Endothelial cell of umbilical vein (primary cell): ENCODE data around the gene HCFC1. TPM values are rescaled to one million over a fixed set of nuclear protein-coding genes. Genes with fewer than 3 reads are reported as not detected.

Source experiments
- BruUV-seq: library from RNA; stranded (reverse); fragments of 400-500 nt; replicated peaks from 2 replicates; lab custom pipeline; 2021; lab: Mats Ljungman, UMichigan
- CTCF ChIA-PET: fragments of 300-600, 350-600 bp; sonication (Branson Sonifier 250); formaldehyde crosslinking; loops from one replicate; lab custom pipeline; 2021; ENCODE audit warnings: antibody characterized with exemption, inconsistent platforms; lab: Charles Lee
- POLR2A ChIA-PET: fragments of 300-600, 350-600 bp; sonication (Branson Sonifier 250); formaldehyde crosslinking; loops from one replicate; lab custom pipeline; 2021; ENCODE audit warnings: antibody characterized with exemption, inconsistent platforms; lab: Charles Lee
- DNase-seq: peaks from one replicate; pipeline ENCODE4 v3.0.0-alpha.2; 2011; ENCODE audit warnings: low read depth, low spot score
- FAIRE-seq: peaks from 2 replicates; lab custom pipeline; 2011; peaks lifted over from hg19 to GRCh38; lab: Jason Lieb, UNC
- H2AFZ ChIP-seq: 2 replicates; pipeline ENCODE4 v1.6.0; 2012; ENCODE audit warnings: low read depth, low read length, control low read depth, inconsistent platforms
- H3K27ac ChIP-seq: 2 replicates; pipeline ENCODE4 v1.5.1; 2011; ENCODE audit warnings: low read depth, mild to moderate bottlenecking, control low read depth, low read length, moderate library complexity; ENCODE audit not compliant: insufficient read depth
- H3K27me3 ChIP-seq, 2 experiments: 2 replicates each; pipeline versions ENCODE4 v1.6.0 to v1.6.1; 2011; ENCODE audit warnings: low read length in 2 of 2, mixed read lengths in 1 of 2; ENCODE audit not compliant: control insufficient read depth in 2 of 2, insufficient read depth in 2 of 2
- H3K36me3 ChIP-seq, 2 experiments: 2 replicates in 1 of 2; 3 replicates in 1 of 2; pipeline ENCODE4 v1.5.1; 2011; ENCODE audit warnings: low read length in 2 of 2, mild to moderate bottlenecking in 1 of 2, moderate library complexity in 1 of 2; ENCODE audit not compliant: control insufficient read depth in 2 of 2, insufficient read depth in 2 of 2; ENCODE audit errors: extremely low read depth in 1 of 2
- H3K4me1 ChIP-seq: 3 replicates; pipeline ENCODE4 v1.5.1; 2011; ENCODE audit warnings: mild to moderate bottlenecking, low read length; ENCODE audit not compliant: control insufficient read depth, insufficient read depth; ENCODE audit errors: extremely low read depth
- H3K4me2 ChIP-seq: 2 replicates; pipeline ENCODE4 v1.6.1; 2011; ENCODE audit warnings: low read length, control low read depth, mixed read lengths; ENCODE audit not compliant: insufficient read depth
- H3K4me3 ChIP-seq, 3 experiments: fragments of 200-600 bp in 1 of 3; sonication (generic), shearing (Covaris generic) in 1 of 3; replicated peaks in 1 of 3; 2 replicates each; pipeline ENCODE4 v1.5.1; 2011 to 2016; ENCODE audit warnings: control low read depth in 3 of 3, low read length in 3 of 3, mild to moderate bottlenecking in 2 of 3, inconsistent platforms in 1 of 3, low read depth in 1 of 3, moderate library complexity in 1 of 3; ENCODE audit not compliant: insufficient read depth in 1 of 3
- H3K79me2 ChIP-seq: 2 replicates; pipeline ENCODE4 v1.6.0; 2012; ENCODE audit warnings: low read length, inconsistent platforms; ENCODE audit not compliant: control insufficient read depth, insufficient read depth
- H3K9ac ChIP-seq: replicated peaks from 2 replicates; pipeline ENCODE3; 2011; ENCODE audit warnings: low read length, control low read depth; ENCODE audit not compliant: insufficient read depth; ENCODE audit errors: extremely low read depth
- H3K9me1 ChIP-seq: replicated peaks from 3 replicates; pipeline ENCODE4 v1.6.0; 2011; ENCODE audit warnings: mild to moderate bottlenecking, low read length; ENCODE audit not compliant: control insufficient read depth, insufficient read depth; ENCODE audit errors: extremely low read depth
- H3K9me3 ChIP-seq: replicated peaks from 2 replicates; pipeline ENCODE4 v1.5.1; 2012; ENCODE audit warnings: low read length, inconsistent platforms; ENCODE audit not compliant: control insufficient read depth, insufficient read depth
- H4K20me1 ChIP-seq: replicated peaks from 2 replicates; pipeline ENCODE3; 2011; ENCODE audit warnings: mild to moderate bottlenecking, low read length; ENCODE audit not compliant: control insufficient read depth, insufficient read depth; ENCODE audit errors: extremely low read depth
- EZH2 ChIP-seq: IDR thresholded peaks from 2 replicates; pipeline ENCODE4 v1.6.1; 2012; ENCODE audit warnings: borderline replicate concordance, low read depth, mild to moderate bottlenecking, moderate library complexity, low read length, inconsistent platforms; ENCODE audit not compliant: severe bottlenecking
- FOS ChIP-seq: IDR thresholded peaks from 2 replicates; pipeline ENCODE4 v1.6.1; 2011; ENCODE audit warnings: mild to moderate bottlenecking, low read length, moderate library complexity, borderline replicate concordance; ENCODE audit not compliant: insufficient read depth
- GATA2 ChIP-seq: IDR thresholded peaks from 2 replicates; pipeline ENCODE4 v1.7.0; 2011; ENCODE audit warnings: low read depth, mild to moderate bottlenecking, moderate library complexity, mixed read lengths, low read length; ENCODE audit not compliant: insufficient read length, insufficient read depth
- JUN ChIP-seq: IDR thresholded peaks from 2 replicates; pipeline ENCODE4 v1.6.1; 2011; ENCODE audit warnings: borderline replicate concordance, low read depth; ENCODE audit not compliant: insufficient read length, insufficient read depth
- MYC ChIP-seq: IDR thresholded peaks from one replicate; pipeline ENCODE4 v1.6.1; 2011; ENCODE audit warnings: mild to moderate bottlenecking, low read depth, low read length
- POLR2A ChIP-seq: IDR thresholded peaks from 2 replicates; pipeline ENCODE4 v1.6.1; 2012; ENCODE audit warnings: low read depth, mild to moderate bottlenecking, control low read depth, low read length
- POLR2AphosphoS5 ChIP-seq: IDR thresholded peaks from 2 replicates; pipeline ENCODE4 v1.6.1; 2012; ENCODE audit warnings: low read depth, mild to moderate bottlenecking, control low read depth, low read length, moderate library complexity; ENCODE audit not compliant: insufficient read depth
- dilution Hi-C: fragments of 300-500 bp; cut with MboI; formaldehyde crosslinking; loops from one replicate; pipeline ENCODE4 v1.15.0; 2019; ENCODE audit warnings: low sequenced_read_pairs; ENCODE audit not compliant: extremely low pct_ligation_motif_present
- intact Hi-C: fragments of 100-400 bp; cut with micrococcal nuclease; formaldehyde crosslinking; loops from one replicate; pipeline ENCODE4 v1.10.0; 2022
- polyA plus RNA-seq, 4 experiments: library from polyadenylated mRNA; depleted of rRNA in 3 of 4; stranded (reverse) in 3 of 4; unstranded in 1 of 4; fragments of >200 nt; gene quantifications; 2 replicates each; pipeline versions ENCODE4 v1.2.1 to v1.2.3, GENCODE V29; 2011 to 2012; ENCODE audit warnings: missing spikeins in 1 of 4
- total RNA-seq: library from RNA; stranded (reverse); gene quantifications from 2 replicates; pipeline ENCODE4 v1.2.3, GENCODE V29; 2021
- TF ChIP-seq, protein P1 (sequence below): IDR thresholded peaks from 2 replicates; pipeline ENCODE4 v1.6.1; 2011; ENCODE audit not compliant: insufficient read depth, insufficient read length
- TF ChIP-seq, protein P2 (sequence below), 2 donors: IDR thresholded peaks; 1 replicate in 1 of 2; 2 replicates in 1 of 2; pipeline ENCODE4 v1.5.1; 2011; ENCODE audit warnings: low read length in 2 of 2, mild to moderate bottlenecking in 2 of 2, moderate library complexity in 2 of 2, control low read depth in 1 of 2, inconsistent platforms in 1 of 2, low read depth in 1 of 2; ENCODE audit not compliant: insufficient read depth in 1 of 2; ENCODE audit errors: extremely low read depth in 1 of 2

HCFC1 gene
- total and polyA plus RNA-seq, 2 donors (not counting 3 experiments of a cell fraction or from before 2014, with no cell fraction given): 15.9 to 85.9 TPM

DNA sequence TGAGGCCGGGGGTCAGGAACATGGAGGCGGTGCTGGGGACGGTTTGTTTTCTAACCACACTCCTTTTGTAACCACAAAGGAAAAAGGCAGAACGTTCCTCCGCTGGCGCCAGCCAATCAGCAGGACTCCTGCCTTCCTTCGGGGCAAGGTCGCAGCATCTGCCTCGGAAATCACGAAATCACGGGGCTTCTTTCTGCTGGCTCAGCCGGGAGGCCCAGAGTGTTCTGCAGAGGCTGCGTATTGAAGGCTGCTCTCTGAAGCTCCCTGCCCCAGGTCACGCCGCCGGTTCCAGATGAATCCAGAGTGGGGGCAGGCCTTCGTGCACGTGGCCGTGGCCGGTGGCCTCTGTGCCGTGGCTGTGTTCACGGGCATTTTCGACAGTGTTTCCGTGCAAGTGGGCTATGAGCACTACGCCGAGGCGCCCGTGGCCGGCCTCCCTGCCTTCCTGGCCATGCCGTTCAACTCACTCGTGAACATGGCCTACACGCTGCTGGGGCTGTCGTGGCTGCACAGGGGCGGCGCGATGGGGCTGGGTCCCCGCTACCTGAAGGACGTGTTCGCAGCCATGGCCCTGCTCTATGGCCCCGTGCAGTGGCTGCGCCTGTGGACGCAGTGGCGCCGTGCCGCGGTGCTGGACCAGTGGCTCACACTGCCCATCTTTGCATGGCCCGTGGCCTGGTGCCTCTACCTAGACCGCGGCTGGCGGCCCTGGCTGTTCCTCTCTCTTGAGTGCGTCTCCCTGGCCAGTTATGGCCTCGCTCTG is 10.3 kb upstream of the HCFC1 start:
- Histone ChIP-seq H3K4me2 (no peak overlapping the region), H3K9me3 (no peaks in the 10 kb centered on the region), H3K4me3 (no peak overlapping the region), H3K9ac (no peak overlapping the region), H4K20me1 (no peaks in the 10 kb centered on the region), H3K4me1 (peaks cover 10% of the 10 kb centered on the region), H3K27me3 (no peaks in the 10 kb centered on the region), H3K9me1 (no peaks in the 10 kb centered on the region), H2AFZ (no peak overlapping the region), H3K36me3 (no peaks in the 10 kb centered on the region), H3K27ac (no peak overlapping the region), H3K79me2 (no peaks in the 10 kb centered on the region)
- DNase-seq (no peak), FAIRE-seq (no peak)
- ChIA-PET CTCF (no interaction called here), POLR2A (no interaction called here)
- TF ChIP-seq FOS (no peak), GATA2 (no peak), EZH2 (no peak), POLR2A (no peak), MYC (no peak), POLR2AphosphoS5 (no peak), JUN (no peak)
- TF ChIP-seq, protein P1, sequence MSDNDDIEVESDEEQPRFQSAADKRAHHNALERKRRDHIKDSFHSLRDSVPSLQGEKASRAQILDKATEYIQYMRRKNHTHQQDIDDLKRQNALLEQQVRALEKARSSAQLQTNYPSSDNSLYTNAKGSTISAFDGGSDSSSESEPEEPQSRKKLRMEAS: no peak
- TF ChIP-seq, protein P2, sequence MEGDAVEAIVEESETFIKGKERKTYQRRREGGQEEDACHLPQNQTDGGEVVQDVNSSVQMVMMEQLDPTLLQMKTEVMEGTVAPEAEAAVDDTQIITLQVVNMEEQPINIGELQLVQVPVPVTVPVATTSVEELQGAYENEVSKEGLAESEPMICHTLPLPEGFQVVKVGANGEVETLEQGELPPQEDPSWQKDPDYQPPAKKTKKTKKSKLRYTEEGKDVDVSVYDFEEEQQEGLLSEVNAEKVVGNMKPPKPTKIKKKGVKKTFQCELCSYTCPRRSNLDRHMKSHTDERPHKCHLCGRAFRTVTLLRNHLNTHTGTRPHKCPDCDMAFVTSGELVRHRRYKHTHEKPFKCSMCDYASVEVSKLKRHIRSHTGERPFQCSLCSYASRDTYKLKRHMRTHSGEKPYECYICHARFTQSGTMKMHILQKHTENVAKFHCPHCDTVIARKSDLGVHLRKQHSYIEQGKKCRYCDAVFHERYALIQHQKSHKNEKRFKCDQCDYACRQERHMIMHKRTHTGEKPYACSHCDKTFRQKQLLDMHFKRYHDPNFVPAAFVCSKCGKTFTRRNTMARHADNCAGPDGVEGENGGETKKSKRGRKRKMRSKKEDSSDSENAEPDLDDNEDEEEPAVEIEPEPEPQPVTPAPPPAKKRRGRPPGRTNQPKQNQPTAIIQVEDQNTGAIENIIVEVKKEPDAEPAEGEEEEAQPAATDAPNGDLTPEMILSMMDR (IDR thresholded peaks at IDR 0.05; ENCODE audit: extremely low read depth in 1 of 2, insufficient read depth in 1 of 2, low read depth in 1 of 2, low read length in 2 of 2): no peak
- dilution Hi-C loops (no loop called here), intact Hi-C loops (no loop called here)
- no TSS peak for BruUV-seq
